ENCODE data around the gene VPS37B.

The VPS37B gene

GRCh38 chr12:122921917-122922316 is 26.0 kb upstream of the VPS37B start:
- H3K4me3 ChIP-seq (replicated peaks; ENCODE audit: insufficient read depth, low read length) = no peak overlapping the region
- H3K27me3 ChIP-seq (ENCODE audit: insufficient read depth, poor library complexity, severe bottlenecking) = no peaks in the 10 kb centered on the region
- DNase-seq (ENCODE audit: low read depth in 1 of 2, low spot score in 1 of 2) = no peak
- H3K27ac ChIP-seq (replicated peaks) = no peak overlapping the region
- no peak for TF ChIP-seq REST (IDR thresholded peaks at IDR 0.05; ENCODE audit: insufficient replicate concordance, low read depth)

GRCh38 chr12:122920687-122921086 is 24.8 kb upstream of the VPS37B start:
- TF ChIP-seq POLR2AphosphoS5 (IDR thresholded peaks at IDR 0.05; ENCODE audit: low read depth) = no peak
- H3K4me3 ChIP-seq (replicated peaks; ENCODE audit: insufficient read depth, low read length) = no peak overlapping the region
- no peak for DNase-seq (ENCODE audit: low read depth in 1 of 2, low spot score in 1 of 2)
- H3K27me3 ChIP-seq (ENCODE audit: insufficient read depth, poor library complexity, severe bottlenecking) = no peaks in the 10 kb centered on the region
- no peak overlapping the region for H3K27ac ChIP-seq (replicated peaks)

- no peaks in the 10 kb centered on the region for H3K27me3 ChIP-seq (ENCODE audit: insufficient read depth, poor library complexity, severe bottlenecking)
- no peak overlapping the region for H3K27ac ChIP-seq (replicated peaks)
- H3K4me3 ChIP-seq (replicated peaks; ENCODE audit: insufficient read depth, low read length) = no peak overlapping the region
- no peak for TF ChIP-seq POLR2AphosphoS5 (IDR thresholded peaks at IDR 0.05; ENCODE audit: low read depth)
- TF ChIP-seq CTCF (IDR thresholded peaks at IDR 0.05; ENCODE audit: insufficient read depth, low read length) = no peak
- TF ChIP-seq GABPA (IDR thresholded peaks at IDR 0.05; ENCODE audit: low read depth) = no peak
- TF ChIP-seq SPI1 (IDR thresholded peaks at IDR 0.05; ENCODE audit: borderline replicate concordance, low read depth) = no peak
- no peak for TF ChIP-seq REST (IDR thresholded peaks at IDR 0.05; ENCODE audit: insufficient replicate concordance, low read depth)
- no peak for DNase-seq (ENCODE audit: low read depth in 1 of 2, low spot score in 1 of 2)
Measured at GRCh38 chr12:122918827-122919226, 22.9 kb upstream of the VPS37B start.

GRCh38 chr12:122917507-122918121 is 21.7 kb upstream of the VPS37B start:
- H3K27ac ChIP-seq (replicated peaks) = no peak overlapping the region
- H3K27me3 ChIP-seq (ENCODE audit: insufficient read depth, poor library complexity, severe bottlenecking) = no peaks in the 10 kb centered on the region
- no peak for TF ChIP-seq POLR2AphosphoS5 (IDR thresholded peaks at IDR 0.05; ENCODE audit: low read depth)
- TF ChIP-seq SPI1 (IDR thresholded peaks at IDR 0.05; ENCODE audit: borderline replicate concordance, low read depth) = no peak
- TF ChIP-seq CTCF (IDR thresholded peaks at IDR 0.05; ENCODE audit: insufficient read depth, low read length) = no peak
- no peak for TF ChIP-seq REST (IDR thresholded peaks at IDR 0.05; ENCODE audit: insufficient replicate concordance, low read depth)
- no peak for TF ChIP-seq GABPA (IDR thresholded peaks at IDR 0.05; ENCODE audit: low read depth)
- H3K4me3 ChIP-seq (replicated peaks; ENCODE audit: insufficient read depth, low read length) = no peak overlapping the region
- no peak for DNase-seq (ENCODE audit: low read depth in 1 of 2, low spot score in 1 of 2)
